GM12865 (cell line): ENCODE results near the gene STXBP5.

ENCODE experiments used
- DNase-seq: peaks from one replicate; pipeline ENCODE4 v3.0.0; 2010; ENCODE audit warnings: low read depth
- H3K4me3 ChIP-seq: 2 replicates; pipeline ENCODE4 v1.5.1; 2011; ENCODE audit warnings: mild to moderate bottlenecking, low read depth, low read length, control low read depth
- TF ChIP-seq, protein P1 (sequence below): IDR thresholded peaks from 2 replicates; pipeline ENCODE4 v1.5.1; 2011; ENCODE audit warnings: low read length, control low read depth, low read depth, inconsistent platforms; ENCODE audit not compliant: insufficient read depth; ENCODE audit errors: missing control alignments

STXBP5 gene

DNA sequence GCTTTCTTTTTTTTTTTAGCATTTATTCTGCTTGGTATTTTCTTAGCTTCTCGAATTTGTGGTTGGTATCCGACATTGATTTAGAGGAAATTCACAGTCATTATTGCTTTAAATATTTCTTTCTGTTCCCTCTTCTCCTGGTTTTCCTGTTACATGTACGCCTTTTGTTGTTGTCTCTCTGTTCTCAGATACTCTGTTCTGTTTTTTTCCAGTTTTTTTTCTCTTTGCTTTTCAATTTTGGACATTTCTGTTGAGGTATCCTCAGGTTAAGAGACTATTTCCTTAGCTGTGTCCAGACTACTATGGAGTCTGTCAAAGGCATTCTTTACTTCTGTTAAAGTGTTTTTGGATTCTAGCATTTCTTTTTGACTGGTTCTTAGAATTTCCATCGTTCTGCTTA is 17.5 kb downstream of the STXBP5 start:
- TF ChIP-seq, protein P1, sequence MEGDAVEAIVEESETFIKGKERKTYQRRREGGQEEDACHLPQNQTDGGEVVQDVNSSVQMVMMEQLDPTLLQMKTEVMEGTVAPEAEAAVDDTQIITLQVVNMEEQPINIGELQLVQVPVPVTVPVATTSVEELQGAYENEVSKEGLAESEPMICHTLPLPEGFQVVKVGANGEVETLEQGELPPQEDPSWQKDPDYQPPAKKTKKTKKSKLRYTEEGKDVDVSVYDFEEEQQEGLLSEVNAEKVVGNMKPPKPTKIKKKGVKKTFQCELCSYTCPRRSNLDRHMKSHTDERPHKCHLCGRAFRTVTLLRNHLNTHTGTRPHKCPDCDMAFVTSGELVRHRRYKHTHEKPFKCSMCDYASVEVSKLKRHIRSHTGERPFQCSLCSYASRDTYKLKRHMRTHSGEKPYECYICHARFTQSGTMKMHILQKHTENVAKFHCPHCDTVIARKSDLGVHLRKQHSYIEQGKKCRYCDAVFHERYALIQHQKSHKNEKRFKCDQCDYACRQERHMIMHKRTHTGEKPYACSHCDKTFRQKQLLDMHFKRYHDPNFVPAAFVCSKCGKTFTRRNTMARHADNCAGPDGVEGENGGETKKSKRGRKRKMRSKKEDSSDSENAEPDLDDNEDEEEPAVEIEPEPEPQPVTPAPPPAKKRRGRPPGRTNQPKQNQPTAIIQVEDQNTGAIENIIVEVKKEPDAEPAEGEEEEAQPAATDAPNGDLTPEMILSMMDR: no peak
- H3K4me3 ChIP-seq: no peak overlapping the region
- DNase-seq: no peak

- H3K4me3 ChIP-seq: no peak overlapping the region
- DNase-seq: peak; percentile 20
- TF ChIP-seq, protein P1: peak; percentile 18
These were observed 18.1 kb downstream of the STXBP5 start for GRCh38 chr6:147222160-147222838.

DNA sequence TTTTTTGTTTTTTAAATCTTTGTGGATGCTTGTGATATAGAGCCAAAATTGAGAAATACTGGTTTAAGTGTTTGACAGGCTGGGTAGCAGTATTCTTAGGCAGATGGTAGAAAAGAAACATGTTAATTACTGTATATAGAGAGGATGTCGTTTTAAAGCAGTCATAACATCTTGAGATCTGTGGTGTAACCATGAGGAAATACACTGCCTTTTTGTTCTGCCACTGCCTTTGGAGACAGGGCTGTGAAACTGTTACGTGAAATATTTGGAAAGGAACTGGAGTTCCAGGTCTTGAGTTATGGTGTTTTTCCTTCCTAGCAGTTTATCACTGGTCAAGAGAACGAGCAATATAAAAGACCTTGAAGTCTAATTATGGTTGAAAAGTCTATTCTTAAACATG is 19.5 kb downstream of the STXBP5 start:
- no peak for DNase-seq
- TF ChIP-seq, protein P1: no peak
- no peak overlapping the region for H3K4me3 ChIP-seq

DNA sequence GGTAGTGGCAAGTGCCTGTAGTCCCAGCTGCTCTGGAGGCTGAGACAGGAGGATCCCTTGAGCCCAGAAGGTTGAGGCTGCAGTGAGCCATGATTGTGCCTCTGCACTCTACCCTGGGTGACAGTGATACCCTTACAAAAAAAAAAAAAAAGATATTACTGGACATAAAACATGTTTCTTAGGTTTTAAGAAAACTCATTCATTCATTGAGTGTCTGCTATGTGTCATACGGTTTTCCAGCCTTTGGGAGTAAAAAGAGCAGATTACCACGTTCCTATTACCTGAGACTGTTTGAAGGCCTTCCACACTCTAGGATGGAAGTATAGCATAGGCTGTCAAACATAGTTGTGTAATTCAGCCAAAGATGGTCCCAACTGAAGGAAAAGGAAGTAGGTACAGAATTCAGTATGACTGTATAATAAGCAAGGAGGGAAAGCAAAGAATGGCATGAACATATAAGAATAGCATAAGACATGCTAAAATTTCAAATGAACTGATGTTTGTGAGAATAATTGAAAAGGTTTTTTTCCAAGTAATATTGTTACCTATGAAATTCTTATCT is 22.0 kb downstream of the STXBP5 start:
- no peak overlapping the region for H3K4me3 ChIP-seq
- no peak for DNase-seq
- TF ChIP-seq, protein P1: no peak

GRCh38 chr6:147226877-147227276 is 22.7 kb downstream of the STXBP5 start:
- DNase-seq: no peak
- TF ChIP-seq, protein P1: no peak

DNA sequence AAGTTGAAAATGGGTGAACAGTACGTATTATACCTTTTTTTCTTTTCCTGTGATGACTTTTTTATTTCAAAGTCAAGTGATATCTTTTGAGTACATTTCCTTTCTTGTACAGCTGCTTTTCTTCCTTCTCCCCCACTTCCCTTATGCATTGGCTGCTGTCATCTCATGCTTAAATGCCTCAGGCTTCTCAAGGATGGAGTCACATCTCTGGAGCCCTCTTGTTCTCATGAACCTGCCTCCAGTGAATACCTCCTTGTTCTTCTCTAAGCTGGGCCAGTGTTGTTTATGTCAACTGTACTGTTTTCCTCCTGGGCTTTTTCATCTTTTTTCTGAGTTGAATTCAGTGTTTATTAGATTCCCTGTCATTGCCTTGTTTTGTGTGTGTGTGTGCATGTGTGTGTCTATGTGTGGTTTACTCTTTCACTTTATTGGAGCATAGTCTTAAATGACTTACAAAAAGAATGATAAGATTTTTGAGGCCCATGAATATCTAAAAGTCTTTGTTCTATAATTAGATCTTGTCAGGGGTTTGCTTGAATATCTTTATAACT is 23.6 kb downstream of the STXBP5 start:
- DNase-seq: no peak
- no peak overlapping the region for H3K4me3 ChIP-seq
- TF ChIP-seq, protein P1: no peak

More at GRCh38 chr6:147226877-147227276, 22.7 kb downstream of the STXBP5 start:
- no peak overlapping the region for H3K4me3 ChIP-seq
